Cardiac septum (tissue), 1 donor: ENCODE measurements around the gene KIRREL3. TPM values are rescaled to one million over a fixed set of nuclear protein-coding genes. Genes with fewer than 3 reads are reported as not detected.
A peak's percentile ranks its signal among the peaks of the same experiment; 100 is the strongest.

Source experiments
- DNase-seq: peaks from one replicate; pipeline ENCODE4 v3.0.0-alpha.2; 2020; ENCODE audit warnings: low spot score
- intact Hi-C: fragments of 100-400 bp; cut with DNase I; formaldehyde crosslinking; loops from one replicate; pipeline ENCODE4 v1.14.0; 2022
- total RNA-seq: library from RNA; stranded (reverse); fragmentation: NEBNext Ultra II Directional; extraction: Animal tissue kit (Norgen Biotek cat#: 25700); gene quantifications from one replicate; pipeline ENCODE4 v1.2.1, GENCODE V29; 2021
- donor health status: DM: no; HTN: no; CAD: no.

KIRREL3 gene
- total RNA-seq, 1 donor from 2014 or later, result 0.30 TPM

- intact Hi-C loops, result no loop called here
Observed at GRCh38 chr11:126734752-126735151, 265.8 kb downstream of the KIRREL3 start.

GRCh38 chr11:126733685-126734084 lies 266.9 kb downstream of the KIRREL3 start:
- no peak for DNase-seq
- intact Hi-C loops, result no loop called here

More at GRCh38 chr11:126734752-126735151, 265.8 kb downstream of the KIRREL3 start:
- no peak for DNase-seq

- intact Hi-C loops, result no loop called here
- no peak for DNase-seq
Observed at GRCh38 chr11:126732981-126733380, 267.6 kb downstream of the KIRREL3 start.

- DNase-seq, result no peak
- intact Hi-C loops, result no loop called here
Observed at GRCh38 chr11:126731576-126732142, 268.9 kb downstream of the KIRREL3 start.

GRCh38 chr11:126727381-126727780 lies 273.2 kb downstream of the KIRREL3 start:
- intact Hi-C loops, result no loop called here
- DNase-seq, result peak; percentile 43

- intact Hi-C loops, result no loop called here
- peak; percentile 47 for DNase-seq
Observed at GRCh38 chr11:126725521-126725920, 275.0 kb downstream of the KIRREL3 start.

GRCh38 chr11:126725043-126725442 lies 275.5 kb downstream of the KIRREL3 start:
- peak; percentile 38 for DNase-seq
- intact Hi-C loops, result no loop called here

- DNase-seq, result no peak
- intact Hi-C loops, result no loop called here
Observed at GRCh38 chr11:126723665-126724045, 276.9 kb downstream of the KIRREL3 start.

- no peak for DNase-seq
- intact Hi-C loops, result no loop called here
Observed at GRCh38 chr11:126722956-126723664, 277.5 kb downstream of the KIRREL3 start.

- intact Hi-C loops, result no loop called here
- peak; percentile 31 for DNase-seq
Observed at GRCh38 chr11:126722006-126722736, 278.4 kb downstream of the KIRREL3 start.

GRCh38 chr11:126720539-126721235 lies 279.9 kb downstream of the KIRREL3 start:
- DNase-seq, result peak; percentile 27
- intact Hi-C loops, result no loop called here

- intact Hi-C loops, result loop anchor here (10.0 kb wide), 1 partner anchor 265 kb away; no protein-coding TSS in a partner anchor
- DNase-seq, result peak; percentile 6
Observed at GRCh38 chr11:126719740-126720139, 280.8 kb downstream of the KIRREL3 start.

- DNase-seq, result peak; percentile 43
Observed at GRCh38 chr11:126718276-126718675, 282.3 kb downstream of the KIRREL3 start.

GRCh38 chr11:126716456-126717083 lies 284.0 kb downstream of the KIRREL3 start:
- DNase-seq, result peak; percentile 71
- intact Hi-C loops, result loop anchor here (10.0 kb wide), 1 partner anchor 268 kb away; no protein-coding TSS in a partner anchor

More at GRCh38 chr11:126718276-126718675, 282.3 kb downstream of the KIRREL3 start:
- intact Hi-C loops, result loop anchor here (10.0 kb wide), 1 partner anchor 267 kb away; no protein-coding TSS in a partner anchor

- no peak for DNase-seq
- intact Hi-C loops, result loop anchor here (10.0 kb wide), 1 partner anchor 271 kb away; no protein-coding TSS in a partner anchor
Observed at GRCh38 chr11:126713806-126714205, 286.8 kb downstream of the KIRREL3 start.

- DNase-seq, result no peak
- intact Hi-C loops, result loop anchor here (10.0 kb wide), 1 partner anchor 273 kb away; no protein-coding TSS in a partner anchor
Observed at GRCh38 chr11:126711977-126712625, 288.5 kb downstream of the KIRREL3 start.

GRCh38 chr11:126710804-126711399 lies 289.7 kb downstream of the KIRREL3 start:
- intact Hi-C loops, result loop anchor here (10.0 kb wide), 1 partner anchor 274 kb away; no protein-coding TSS in a partner anchor
- DNase-seq, result no peak

GRCh38 chr11:126707498-126707897 lies 293.1 kb downstream of the KIRREL3 start:
- intact Hi-C loops, result no loop called here
- DNase-seq, result no peak
